D721Med (cell line): ENCODE measurements around the gene SCMH1.
A peak's percentile ranks its signal among the peaks of the same experiment; 100 is the strongest.

ENCODE experiments used
- DNase-seq: peaks from one replicate; pipeline ENCODE4 v3.0.0; 2011; ENCODE audit warnings: low spot score; ENCODE audit not compliant: insufficient read length
- FAIRE-seq: peaks from 2 replicates; lab custom pipeline; 2011; peaks lifted over from hg19 to GRCh38; lab: Jason Lieb, UNC
- CTCF ChIP-seq: IDR thresholded peaks from 2 replicates; pipeline ENCODE4 v1.5.1; 2012; ENCODE audit warnings: mild to moderate bottlenecking, control low read depth; ENCODE audit not compliant: insufficient read depth; ENCODE audit errors: missing control alignments

The SCMH1 gene

GRCh38 chr1:40981691-40982448, 260.2 kb downstream of the SCMH1 start:
- FAIRE-seq: no peak

GRCh38 chr1:40980453-40981121, 261.5 kb downstream of the SCMH1 start:
- DNase-seq (no peak), FAIRE-seq (no peak)
- TF ChIP-seq CTCF: no peak

More at GRCh38 chr1:40981691-40982448, 260.2 kb downstream of the SCMH1 start:
- no peak for DNase-seq
- TF ChIP-seq CTCF: no peak

GRCh38 chr1:40980068-40980452, 262.0 kb downstream of the SCMH1 start:
- FAIRE-seq (no peak), DNase-seq (no peak)
- TF ChIP-seq CTCF: no peak

GRCh38 chr1:40979241-40980067, 262.7 kb downstream of the SCMH1 start, which contains the start of gene CTPS1:
Gene CTPS1, plus strand, starts transcription at chr1:40979696. Its CDS starts 3,595 bp downstream, at chr1:40983291.
- peak; percentile 6 for TF ChIP-seq CTCF
- DNase-seq: peak; percentile 92
- FAIRE-seq: no peak

- DNase-seq: no peak
- FAIRE-seq: no peak
- no peak for TF ChIP-seq CTCF
These were observed 263.2 kb downstream of the SCMH1 start for GRCh38 chr1:40978886-40979240.

GRCh38 chr1:40977716-40978115, 264.4 kb downstream of the SCMH1 start:
- TF ChIP-seq CTCF: no peak
- FAIRE-seq (no peak), DNase-seq (no peak)
